Choroid plexus epithelial cell (primary cell): ENCODE measurements around the gene PAXX.

Experiments
- DNase-seq: peaks from one replicate; pipeline ENCODE4 v3.0.0-alpha.2; 2010; ENCODE audit warnings: low read depth
- H3K4me3 ChIP-seq: 2 replicates; pipeline ENCODE4 v1.5.1; 2011; ENCODE audit warnings: low read depth, mild to moderate bottlenecking, control low read depth, low read length, moderate library complexity
- TF ChIP-seq, protein P1 (sequence below): conservative IDR thresholded peaks from 2 replicates; pipeline ENCODE4 v1.5.1; 2011; ENCODE audit warnings: low read depth, mild to moderate bottlenecking, control low read depth, inconsistent platforms, low read length, moderate library complexity

PAXX gene

DNA sequence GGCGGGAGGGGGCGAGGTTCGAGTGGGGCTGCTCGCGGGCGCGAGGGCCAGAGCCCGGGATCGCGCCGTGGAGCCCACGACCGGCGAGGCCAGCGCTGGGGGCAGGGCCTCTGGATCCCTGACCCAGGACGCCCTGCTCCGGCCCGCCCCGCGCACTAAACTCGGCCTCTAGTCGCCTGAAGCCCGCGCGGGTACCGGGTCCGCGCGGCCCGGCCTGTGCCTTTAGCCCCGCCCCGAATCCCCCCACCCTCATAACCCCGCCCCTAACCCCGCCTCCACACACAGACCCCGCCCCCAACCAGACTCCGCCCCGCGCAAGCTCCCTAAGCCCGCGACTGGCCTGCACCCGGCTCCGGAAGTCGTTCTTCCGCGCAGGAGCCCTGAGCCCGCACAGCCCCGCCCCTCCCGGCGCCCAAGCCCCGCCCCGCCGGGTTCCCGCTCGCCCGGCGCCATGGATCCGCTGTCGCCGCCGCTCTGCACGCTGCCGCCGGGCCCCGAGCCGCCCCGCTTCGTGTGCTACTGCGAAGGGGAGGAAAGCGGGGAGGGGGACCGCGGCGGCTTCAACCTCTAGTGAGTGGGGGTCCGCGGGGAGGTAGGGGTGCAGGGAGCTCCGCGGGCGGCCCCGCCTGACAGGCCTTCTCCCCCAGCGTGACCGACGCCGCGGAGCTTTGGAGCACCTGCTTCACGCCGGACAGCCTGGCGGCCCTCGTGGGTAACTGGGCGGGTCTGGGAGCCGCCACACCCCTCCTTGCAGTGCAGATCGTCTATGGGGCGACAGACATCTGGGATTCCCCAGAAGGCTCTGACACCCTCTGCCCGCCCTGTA, at the start of gene PAXX:
PAXX (plus strand) TSS at position 430 of the 826 bp plus-strand sequence; CDS start at position 452, 22 bp downstream.
- H3K4me3 ChIP-seq: peak within 1 kb of the TSS; percentile 76
- DNase-seq: peak; percentile 91
- TF ChIP-seq, protein P1, sequence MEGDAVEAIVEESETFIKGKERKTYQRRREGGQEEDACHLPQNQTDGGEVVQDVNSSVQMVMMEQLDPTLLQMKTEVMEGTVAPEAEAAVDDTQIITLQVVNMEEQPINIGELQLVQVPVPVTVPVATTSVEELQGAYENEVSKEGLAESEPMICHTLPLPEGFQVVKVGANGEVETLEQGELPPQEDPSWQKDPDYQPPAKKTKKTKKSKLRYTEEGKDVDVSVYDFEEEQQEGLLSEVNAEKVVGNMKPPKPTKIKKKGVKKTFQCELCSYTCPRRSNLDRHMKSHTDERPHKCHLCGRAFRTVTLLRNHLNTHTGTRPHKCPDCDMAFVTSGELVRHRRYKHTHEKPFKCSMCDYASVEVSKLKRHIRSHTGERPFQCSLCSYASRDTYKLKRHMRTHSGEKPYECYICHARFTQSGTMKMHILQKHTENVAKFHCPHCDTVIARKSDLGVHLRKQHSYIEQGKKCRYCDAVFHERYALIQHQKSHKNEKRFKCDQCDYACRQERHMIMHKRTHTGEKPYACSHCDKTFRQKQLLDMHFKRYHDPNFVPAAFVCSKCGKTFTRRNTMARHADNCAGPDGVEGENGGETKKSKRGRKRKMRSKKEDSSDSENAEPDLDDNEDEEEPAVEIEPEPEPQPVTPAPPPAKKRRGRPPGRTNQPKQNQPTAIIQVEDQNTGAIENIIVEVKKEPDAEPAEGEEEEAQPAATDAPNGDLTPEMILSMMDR: no peak

DNA sequence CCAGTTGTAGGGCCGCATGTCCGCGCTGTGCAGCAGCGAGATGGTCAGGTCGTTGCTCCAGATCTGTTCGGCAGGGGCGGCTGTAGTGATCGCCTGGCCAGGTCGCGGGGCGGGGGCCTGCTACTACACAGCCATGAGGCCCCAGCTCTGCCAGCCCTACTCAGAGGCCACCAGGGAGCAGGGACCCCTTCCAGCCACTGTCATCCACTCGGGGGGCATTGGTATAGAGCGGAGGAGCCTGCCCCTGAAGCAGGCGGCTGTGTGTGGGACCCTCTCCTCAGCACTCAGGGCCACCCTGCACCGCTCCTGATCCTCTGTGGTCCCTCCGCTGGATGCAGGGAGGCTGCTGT, 49.4 kb upstream of the PAXX start:
- H3K4me3 ChIP-seq: peak overlapping the region; percentile 86
- no peak for DNase-seq
- TF ChIP-seq, protein P1: no peak

DNA sequence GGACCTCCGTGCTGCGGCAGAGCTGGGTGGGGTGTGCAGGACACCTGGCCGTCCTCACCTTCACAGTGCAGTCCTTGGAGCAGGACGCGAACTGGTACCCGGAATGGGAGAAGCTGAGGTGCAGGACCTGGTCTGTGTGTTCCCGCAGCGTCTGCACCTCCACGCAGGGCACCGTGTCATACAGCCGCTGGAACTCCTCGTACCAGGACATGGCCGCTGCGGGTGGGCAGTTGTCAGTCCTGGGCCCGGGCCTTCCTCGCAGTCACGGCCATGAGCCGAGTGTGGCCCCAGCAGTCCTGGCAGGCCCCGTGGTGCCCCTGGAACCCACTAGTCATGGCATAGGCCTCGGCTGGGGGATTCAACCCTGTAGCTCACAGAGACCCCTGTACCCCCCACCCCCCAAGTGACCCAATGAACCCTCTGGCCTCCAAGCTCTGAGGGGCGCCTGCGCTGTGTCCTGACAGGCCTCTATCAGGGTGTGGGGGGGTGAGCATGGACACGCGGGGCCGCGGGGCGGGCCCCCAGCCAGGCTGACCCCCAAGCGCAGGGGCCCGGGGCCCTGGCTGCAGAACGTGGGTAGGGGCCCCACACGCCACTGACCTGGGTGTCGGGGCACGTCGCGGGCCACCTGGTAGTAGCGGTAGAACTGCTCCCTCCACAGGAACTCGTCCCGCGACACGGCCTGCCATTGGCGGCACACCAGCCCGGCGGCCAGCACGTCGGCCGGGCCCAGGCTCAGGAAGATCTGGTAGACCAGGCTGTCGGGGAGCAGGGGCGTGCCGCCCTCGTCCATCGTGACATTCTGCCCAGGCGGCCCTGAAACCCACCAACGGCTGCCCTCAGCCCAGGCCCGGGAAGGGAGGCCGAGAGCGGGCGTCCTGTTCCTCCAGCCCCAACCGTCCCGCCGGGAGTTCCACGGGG, 48.7 kb upstream of the PAXX start:
- TF ChIP-seq, protein P1: no peak
- DNase-seq: peak; percentile 45
- peak overlapping the region; percentile 86 for H3K4me3 ChIP-seq

- peak; percentile 64 for DNase-seq
- H3K4me3 ChIP-seq: peak overlapping the region; percentile 86
- TF ChIP-seq, protein P1: no peak
Observed at GRCh38 chr9:136944212-136944518, 48.1 kb upstream of the PAXX start.

- TF ChIP-seq, protein P1: peak; percentile 76
- H3K4me3 ChIP-seq: peak within 1 kb of the TSS; percentile 86
- peak; percentile 94 for DNase-seq
Observed at GRCh38 chr9:136944519-136945332, 47.5 kb upstream of the PAXX start, which contains the start of the genes C8G and FBXW5. TSS of gene C8G (plus strand) at chr9:136945243. CDS start at chr9:136945321, 78 bp downstream. TSS of gene FBXW5 (minus strand) at chr9:136944738. CDS start at chr9:136944083, 655 bp downstream.

GRCh38 chr9:136945333-136946227, 46.6 kb upstream of the PAXX start:
- H3K4me3 ChIP-seq: no peak overlapping the region
- DNase-seq: no peak
- TF ChIP-seq, protein P1: no peak
